Measurements from ENCODE around the gene KCTD17. TPM values are rescaled to one million over a fixed set of nuclear protein-coding genes. Genes with fewer than 3 reads are reported as not detected.

Gene KCTD17
- total RNA-seq, 1 donor from 2014 or later = 34.9 TPM

DNA sequence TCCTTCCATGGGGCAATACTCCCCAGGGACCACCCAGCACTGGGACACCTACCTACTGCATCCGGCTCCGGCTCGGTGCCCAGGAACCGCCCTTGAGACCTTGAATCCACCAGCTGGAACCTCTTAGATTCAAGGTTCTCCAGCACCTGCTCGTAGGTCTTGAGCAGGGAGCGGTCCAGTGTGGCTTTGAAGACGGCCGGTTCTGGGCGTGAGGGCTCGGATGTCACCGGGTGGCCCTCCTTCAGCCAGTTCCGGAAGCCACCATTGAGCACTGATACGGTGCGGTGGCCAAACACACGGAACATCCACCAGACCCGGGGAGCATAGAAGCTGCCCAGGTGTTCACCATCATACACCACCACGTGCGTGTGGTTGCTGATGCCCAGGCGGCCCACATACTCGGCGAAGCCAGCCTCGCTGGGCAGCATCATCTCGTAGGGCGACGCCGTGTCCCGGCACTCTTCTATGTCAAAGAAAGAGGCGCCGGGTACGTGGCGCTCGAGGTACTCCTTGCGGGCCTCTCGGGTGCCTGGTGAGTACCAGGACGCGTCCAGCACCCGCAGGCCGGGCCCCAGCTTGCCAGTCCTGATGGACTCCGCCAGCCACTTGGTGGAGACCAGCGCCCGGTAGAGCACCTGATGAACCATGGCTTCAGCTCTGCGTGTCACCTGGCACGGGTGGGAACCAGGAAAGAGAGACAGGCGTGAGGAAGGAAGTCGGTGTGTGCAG lies 33.3 kb upstream of the KCTD17 start:
- Histone ChIP-seq H3K27ac (peak overlapping the region in 1 of 2 donors; percentile 88), H3K4me1 (peaks cover 11 to 39% of the 10 kb centered on the region in 2 donors), H3K36me3 (no peaks in the 10 kb centered on the region), H3K9me3 (no peaks in the 10 kb centered on the region), H3K27me3 (no peaks in the 10 kb centered on the region), H3K4me3 (peak overlapping the region; percentile 88 to 98)
- no peak for DNase-seq (ENCODE audit: low spot score in 2 of 2)
- TF ChIP-seq, protein P1, sequence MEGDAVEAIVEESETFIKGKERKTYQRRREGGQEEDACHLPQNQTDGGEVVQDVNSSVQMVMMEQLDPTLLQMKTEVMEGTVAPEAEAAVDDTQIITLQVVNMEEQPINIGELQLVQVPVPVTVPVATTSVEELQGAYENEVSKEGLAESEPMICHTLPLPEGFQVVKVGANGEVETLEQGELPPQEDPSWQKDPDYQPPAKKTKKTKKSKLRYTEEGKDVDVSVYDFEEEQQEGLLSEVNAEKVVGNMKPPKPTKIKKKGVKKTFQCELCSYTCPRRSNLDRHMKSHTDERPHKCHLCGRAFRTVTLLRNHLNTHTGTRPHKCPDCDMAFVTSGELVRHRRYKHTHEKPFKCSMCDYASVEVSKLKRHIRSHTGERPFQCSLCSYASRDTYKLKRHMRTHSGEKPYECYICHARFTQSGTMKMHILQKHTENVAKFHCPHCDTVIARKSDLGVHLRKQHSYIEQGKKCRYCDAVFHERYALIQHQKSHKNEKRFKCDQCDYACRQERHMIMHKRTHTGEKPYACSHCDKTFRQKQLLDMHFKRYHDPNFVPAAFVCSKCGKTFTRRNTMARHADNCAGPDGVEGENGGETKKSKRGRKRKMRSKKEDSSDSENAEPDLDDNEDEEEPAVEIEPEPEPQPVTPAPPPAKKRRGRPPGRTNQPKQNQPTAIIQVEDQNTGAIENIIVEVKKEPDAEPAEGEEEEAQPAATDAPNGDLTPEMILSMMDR (IDR thresholded peaks at IDR 0.05) = no peak
- intact Hi-C loops (cut with DNase I) = loop anchor here (2.0 kb wide), 1 partner anchor 241 kb away; the partner anchor contains the start of gene IFT27

DNA sequence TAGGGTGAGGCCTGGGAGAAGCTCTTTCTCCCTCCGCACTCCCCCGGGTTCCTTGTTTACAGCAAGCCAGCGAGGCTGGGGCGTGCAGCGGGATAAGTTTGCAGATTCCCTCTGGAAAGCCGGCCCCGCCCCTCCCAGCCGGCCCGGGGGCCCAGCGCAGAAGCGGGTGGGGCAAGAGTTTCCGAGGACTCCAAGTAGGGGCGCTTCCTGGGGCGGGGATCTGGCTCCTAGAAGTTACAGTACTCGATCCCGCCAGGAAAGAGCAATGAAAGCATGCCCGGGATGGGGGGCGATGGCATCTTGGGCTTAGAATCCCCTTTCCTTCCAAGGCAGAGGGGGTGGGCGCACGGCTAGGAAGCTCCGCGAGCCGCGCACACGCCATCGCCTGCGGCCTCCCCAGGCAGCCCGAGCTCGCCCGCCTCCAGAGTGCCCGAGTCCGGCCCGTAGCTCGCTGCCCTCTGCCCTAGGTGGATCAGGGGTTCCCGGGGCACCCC lies 32.7 kb upstream of the KCTD17 start:
- Histone ChIP-seq H3K27ac (peak overlapping the region; percentile 88 to 95), H3K4me3 (peak overlapping the region; percentile 88 to 98), H3K9me3 (no peaks in the 10 kb centered on the region), H3K27me3 (no peaks in the 10 kb centered on the region), H3K4me1 (peaks cover 11 to 41% of the 10 kb centered on the region in 2 donors), H3K36me3 (no peaks in the 10 kb centered on the region)
- intact Hi-C loops (cut with DNase I) = loop anchor here (1.0 to 2.0 kb wide), 3 partner anchors 32 to 242 kb away; partner anchors contain the start of genes IFT27 and KCTD17
- TF ChIP-seq, protein P1 (IDR thresholded peaks at IDR 0.05) = no peak
- peak; percentile 19 to 80 for DNase-seq (ENCODE audit: low spot score in 2 of 2)

DNA sequence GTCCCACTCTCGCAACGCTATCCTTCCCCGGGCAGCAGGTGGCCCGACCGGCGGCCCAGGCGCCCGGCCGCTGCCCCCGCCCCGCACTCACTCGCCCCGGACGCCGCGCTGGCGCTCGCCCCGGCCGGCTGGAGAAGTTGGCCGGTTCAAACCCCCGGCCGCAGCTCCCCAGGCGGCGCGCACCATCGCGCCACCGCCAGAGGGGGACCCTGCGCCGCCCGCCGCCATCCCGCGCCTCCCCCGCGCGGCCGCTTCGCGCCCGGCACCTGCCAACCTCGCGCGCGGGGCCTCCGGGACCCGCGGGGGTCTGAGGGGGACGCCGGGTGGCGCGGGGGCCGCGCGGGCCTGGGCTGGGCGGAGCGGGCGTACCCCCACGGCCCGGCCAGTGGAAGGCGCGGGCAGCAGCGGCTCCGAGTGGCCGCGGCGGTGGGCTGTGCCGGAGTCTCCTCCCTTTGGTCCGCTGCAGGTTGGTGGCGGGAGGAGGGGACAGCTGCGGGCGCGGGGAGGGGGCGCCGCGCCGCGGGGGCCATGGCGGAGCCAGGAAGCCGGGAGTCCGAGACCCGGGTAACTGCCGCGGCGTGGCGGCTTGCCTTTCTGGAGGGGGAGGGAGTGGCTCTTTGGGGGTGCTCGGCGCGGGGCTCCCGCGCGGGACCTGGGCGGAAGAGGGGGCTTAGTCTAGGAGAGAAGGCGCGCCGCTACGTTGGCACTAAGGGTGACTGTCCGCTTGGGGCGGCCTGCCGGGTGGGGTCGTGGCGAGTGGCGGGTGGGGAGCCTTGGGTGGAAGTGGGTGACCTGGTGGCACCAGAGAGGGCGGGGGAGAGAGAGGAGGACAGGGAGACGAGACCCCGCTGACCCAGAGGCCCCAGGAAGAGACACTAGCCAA lies 32.0 kb upstream of the KCTD17 start, which contains the start of the genes MPST and TST:
TSS of gene MPST (plus strand) at position 434 of the 883 bp plus-strand sequence. CDS start at position 529, 95 bp downstream.
TSS of gene TST (minus strand) at position 139 of the 883 bp plus-strand sequence. CDS start 715 bp downstream, outside the sequence.
- peak; percentile 13 to 81 for DNase-seq (ENCODE audit: low spot score in 2 of 2)
- H3K36me3 ChIP-seq = peaks cover 3 to 5% of the 10 kb centered on the region in 2 donors
- H3K9me3 ChIP-seq = no peaks in the 10 kb centered on the region
- TF ChIP-seq, protein P1 (IDR thresholded peaks at IDR 0.05) = peak in 2 of 3 experiments; percentile 11 to 73
- H3K27me3 ChIP-seq = no peaks in the 10 kb centered on the region
- peak within 1 kb of the TSS; percentile 88 to 95 for H3K27ac ChIP-seq
- peak within 1 kb of the TSS; percentile 88 to 98 for H3K4me3 ChIP-seq
- H3K4me1 ChIP-seq = peaks cover 11 to 41% of the 10 kb centered on the region in 2 donors
- intact Hi-C loops (cut with DNase I) = loop anchor here (1.0 to 2.0 kb wide), 3 partner anchors 32 to 243 kb away; partner anchors contain the start of genes IFT27 and KCTD17

DNA sequence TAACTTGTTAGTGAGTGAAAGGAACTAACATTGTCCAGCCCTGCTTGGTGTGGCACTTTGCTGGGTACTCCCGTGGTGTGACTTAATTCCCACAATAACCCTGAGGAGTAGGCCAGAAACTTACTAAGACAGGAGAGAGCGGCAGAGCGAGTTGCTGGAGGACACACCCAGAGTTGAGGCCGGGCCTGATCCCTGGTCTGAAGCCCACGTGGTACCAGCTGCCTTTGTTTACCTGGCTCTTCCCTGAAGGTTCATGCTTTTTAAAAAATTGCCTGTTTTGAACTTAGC lies 31.4 kb upstream of the KCTD17 start:
- TF ChIP-seq, protein P1 (IDR thresholded peaks at IDR 0.05) = no peak
- H3K36me3 ChIP-seq = peaks cover 9 to 11% of the 10 kb centered on the region in 2 donors
- peak overlapping the region; percentile 88 to 98 for H3K4me3 ChIP-seq
- no peaks in the 10 kb centered on the region for H3K9me3 ChIP-seq
- DNase-seq (ENCODE audit: low spot score in 2 of 2) = no peak
- H3K27me3 ChIP-seq = no peaks in the 10 kb centered on the region
- H3K4me1 ChIP-seq = peaks cover 11 to 41% of the 10 kb centered on the region in 2 donors
- peak overlapping the region; percentile 88 to 95 for H3K27ac ChIP-seq
- intact Hi-C loops (cut with DNase I) = no loop called here

DNA sequence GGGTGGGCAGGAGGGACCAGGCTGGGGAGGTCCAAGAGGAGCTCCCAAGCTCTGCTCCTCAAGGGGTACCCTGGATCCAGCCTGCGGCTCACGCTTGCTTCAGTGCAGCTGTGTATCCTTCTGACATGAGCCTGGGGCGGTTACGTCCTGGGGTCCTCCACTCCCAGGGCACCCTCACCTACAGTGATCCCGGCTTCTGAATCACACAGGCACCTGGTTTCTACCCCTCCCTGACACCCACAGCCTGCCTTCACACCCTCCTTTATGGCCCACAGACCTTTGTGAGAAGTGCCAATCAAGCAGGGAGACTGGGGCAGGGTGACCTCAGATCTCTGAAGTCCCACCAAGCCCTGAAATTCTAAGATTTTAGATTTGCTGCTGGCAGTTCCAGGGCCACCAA lies 30.5 kb upstream of the KCTD17 start:
- Histone ChIP-seq H3K4me1 (peaks cover 11 to 41% of the 10 kb centered on the region in 2 donors), H3K9me3 (no peaks in the 10 kb centered on the region), H3K36me3 (peaks cover 18 to 20% of the 10 kb centered on the region in 2 donors), H3K27me3 (no peaks in the 10 kb centered on the region), H3K27ac (no peak overlapping the region), H3K4me3 (peak overlapping the region in 1 of 2 donors; percentile 88)
- intact Hi-C loops (cut with DNase I) = no loop called here
- no peak for DNase-seq (ENCODE audit: low spot score in 2 of 2)
- TF ChIP-seq, protein P1 (IDR thresholded peaks at IDR 0.05) = no peak
